HepG2 (cell line): ENCODE results near the gene UBC. TPM values are rescaled to one million over a fixed set of nuclear protein-coding genes. Genes with fewer than 3 reads are reported as not detected.
A peak's percentile ranks its signal among the peaks of the same experiment; 100 is the strongest.
"Not testable (repeated sequence)": the region's sequence is repeated elsewhere in the genome, so short reads cannot be mapped to it uniquely, and the experiment has no call there.

Experiments used
- ATF2 ChIP-seq: sonication (generic); formaldehyde crosslinking; IDR thresholded peaks from 2 replicates; pipeline ENCODE4 v1.4.0; 2020; ENCODE audit warnings: missing genetic modification reagents
- BCL6 ChIP-seq: IDR thresholded peaks from 2 replicates; pipeline ENCODE4 v1.6.1; 2016; ENCODE audit warnings: missing genetic modification reagents, missing compliant biosample characterization
- BRCA1 ChIP-seq: sonication (generic); formaldehyde crosslinking; IDR thresholded peaks from 2 replicates; pipeline ENCODE4 v1.4.0; 2020; ENCODE audit warnings: missing genetic modification reagents
- CEBPG ChIP-seq: IDR thresholded peaks from 2 replicates; pipeline ENCODE4 v1.6.1; 2016
- FOXP4 ChIP-seq: sonication (generic); formaldehyde crosslinking; IDR thresholded peaks from 2 replicates; pipeline ENCODE4 v1.4.0; 2020; ENCODE audit warnings: missing genetic modification reagents
- LCORL ChIP-seq, 2 experiments: fragments of 450-650 bp in 1 of 2; sonication (generic) in 1 of 2; formaldehyde crosslinking in 1 of 2; IDR thresholded peaks; 2 replicates each; pipeline versions ENCODE4 v1.5.0 to v1.6.1; 2017 to 2020; ENCODE audit warnings: antibody characterized with exemption in 1 of 2, missing genetic modification reagents in 1 of 2
- MED1 ChIP-seq: sonication (generic); formaldehyde crosslinking; IDR thresholded peaks from 2 replicates; pipeline ENCODE4 v1.4.0; 2020; ENCODE audit warnings: missing genetic modification reagents
- MIER3 ChIP-seq: IDR thresholded peaks from 2 replicates; pipeline ENCODE4 v1.6.1; 2016; ENCODE audit warnings: missing compliant biosample characterization, borderline replicate concordance
- POLR2A ChIP-seq, 2 experiments: IDR thresholded peaks; 2 replicates each; pipeline ENCODE4 v1.6.1; 2011; ENCODE audit warnings: low read depth in 2 of 2, low read length in 2 of 2, mild to moderate bottlenecking in 1 of 2, moderate library complexity in 1 of 2; ENCODE audit not compliant: insufficient read depth in 1 of 2
- RERE ChIP-seq: IDR thresholded peaks from 2 replicates; pipeline ENCODE4 v1.6.1; 2016; ENCODE audit warnings: low read depth, missing genetic modification reagents, missing compliant biosample characterization
- SP5 ChIP-seq: IDR thresholded peaks from 2 replicates; pipeline ENCODE4 v1.6.1; 2016; ENCODE audit warnings: low read depth, borderline replicate concordance
- TARDBP ChIP-seq: sonication (generic); formaldehyde crosslinking; IDR thresholded peaks from 2 replicates; pipeline ENCODE4 v1.8.0; 2022; ENCODE audit warnings: mild to moderate bottlenecking, missing genetic modification reagents
- TGIF2 ChIP-seq: IDR thresholded peaks from 2 replicates; pipeline ENCODE4 v1.6.1; 2016; ENCODE audit warnings: control low read depth, missing compliant biosample characterization
- UBTF ChIP-seq: sonication (generic); formaldehyde crosslinking; IDR thresholded peaks from 2 replicates; pipeline ENCODE4 v1.4.0; 2020; ENCODE audit warnings: mild to moderate bottlenecking, missing genetic modification reagents
- ZNF124 ChIP-seq: sonication (generic); formaldehyde crosslinking; IDR thresholded peaks from 2 replicates; pipeline ENCODE4 v1.4.0; 2020; ENCODE audit warnings: missing genetic modification reagents
- ZNF503 ChIP-seq: sonication (generic); formaldehyde crosslinking; IDR thresholded peaks from 2 replicates; pipeline ENCODE4 v1.4.0; 2020; ENCODE audit warnings: missing genetic modification reagents
- ZNF614 ChIP-seq: IDR thresholded peaks from 2 replicates; pipeline ENCODE4 v1.6.1; 2018; ENCODE audit warnings: missing biosample characterization, missing genetic modification reagents, inconsistent platforms, borderline replicate concordance
- polyA plus RNA-seq, 8 experiments: library from polyadenylated mRNA; depleted of rRNA in 3 of 8; stranded (reverse) in 7 of 8; unstranded in 1 of 8; fragments of >200 nt; fragmentation: Illumina TruSeq in 4 of 8; extraction: Trizol in 4 of 8; gene quantifications; 2 replicates each; pipeline versions ENCODE4 v1.2.1 to v1.2.3, GENCODE V29; 2011 to 2016; ENCODE audit warnings: low read depth in 4 of 8, missing spikeins in 1 of 8, mixed read lengths in 1 of 8; ENCODE audit not compliant: insufficient read depth in 1 of 8
- total RNA-seq, 5 experiments: library from RNA; depleted of rRNA; stranded (reverse); fragments of >200 nt; fragmentation: Illumina TruSeq; extraction: Trizol; gene quantifications; 2 replicates each; pipeline ENCODE4 v1.2.3, GENCODE V29; 2016; ENCODE audit warnings: low read depth in 1 of 5

The UBC gene
- total and polyA plus RNA-seq, 2 of the 13 experiments (the other 11 are each of a cell fraction or from before 2014, with no cell fraction given), result 805 to 1,432 TPM

- peak; percentile 90 for TF ChIP-seq FOXP4 (CRISPR knock-in tag)
- TF ChIP-seq LCORL (IDR thresholded peaks at IDR 0.05), result not testable (repeated sequence)
- peak; percentile 31; the same call in 1 of the 2 replicates for TF ChIP-seq LCORL (CRISPR knock-in tag; IDR thresholded peaks at IDR 0.05)
- peak; percentile 76; the same call in 1 of the 2 replicates for TF ChIP-seq ZNF503 (CRISPR knock-in tag)
- peak; percentile 54; the same call in 1 of the 2 replicates for TF ChIP-seq TARDBP (CRISPR knock-in tag)
- TF ChIP-seq CEBPG (CRISPR knock-in tag), result peak; percentile 98
- peak; percentile 87 for TF ChIP-seq ATF2 (CRISPR knock-in tag)
- peak; percentile 60; the same call in 1 of the 2 replicates for TF ChIP-seq BRCA1 (CRISPR knock-in tag)
- peak; percentile 62; the same call in 1 of the 2 replicates for TF ChIP-seq ZNF124
- TF ChIP-seq UBTF, result 0 out of 2 replicates have a peak, but pooled peaks have one; percentile 28
- peak; percentile 78 for TF ChIP-seq BCL6 (CRISPR knock-in tag)
- 0 out of 2 replicates have a peak, but pooled peaks have one; percentile 36 for TF ChIP-seq RERE (CRISPR knock-in tag)
- TF ChIP-seq MED1 (CRISPR knock-in tag), result peak; percentile 94
- TF ChIP-seq SP5, result 0 out of 2 replicates have a peak, but pooled peaks have one; percentile 42
- TF ChIP-seq MIER3 (CRISPR knock-in tag), result peak; percentile 64; the same call in 1 of the 2 replicates
- TF ChIP-seq TGIF2, result 0 out of 2 replicates have a peak, but pooled peaks have one; percentile 48
- peak; percentile 91 for TF ChIP-seq ZNF614 (CRISPR knock-in tag)
- peak in 1 of 2 experiments; percentile 30; a peak in 1 of 4 replicates for TF ChIP-seq POLR2A (IDR thresholded peaks at IDR 0.05; ENCODE audit: insufficient read depth in 1 of 2, low read depth in 2 of 2, low read length in 2 of 2)
Measured at GRCh38 chr12:124900345-124900795, 14.1 kb downstream of the UBC start (continued).
